OCI-LY3 (cell line): ENCODE results near the gene ZC3H10.

Source experiments
- H2AFZ ChIP-seq: fragments of 200-600, 300-600 bp; shearing (Covaris generic); 2 replicates; pipeline ENCODE4 v1.6.0; 2014; ENCODE audit warnings: antibody characterized with exemption, low read depth, low read length
- H3K27ac ChIP-seq: fragments of 200-600, 300-600 bp; sonication (generic); 2 replicates; pipeline ENCODE4 v1.5.1; 2014; ENCODE audit warnings: mild to moderate bottlenecking, low read length, moderate library complexity, mixed read lengths
- H3K27me3 ChIP-seq: fragments of 200-600, 300-600 bp; sonication (generic); 2 replicates; pipeline ENCODE4 v1.6.1; 2014; ENCODE audit warnings: low read depth, low read length, mixed read lengths
- H3K36me3 ChIP-seq: fragments of 200-600, 300-600 bp; sonication (generic); replicated peaks from 2 replicates; pipeline ENCODE3; 2014; ENCODE audit warnings: low read depth, low read length, mixed read lengths
- H3K4me1 ChIP-seq: fragments of 300-600, 200-600 bp; sonication (generic); 2 replicates; pipeline ENCODE4 v1.6.1; 2014; ENCODE audit warnings: low read length, mixed read lengths
- H3K4me2 ChIP-seq: fragments of 200-600, 300-600 bp; sonication (generic); 2 replicates; pipeline ENCODE4 v1.6.1; 2014; ENCODE audit warnings: low read length, mixed read lengths
- H3K4me3 ChIP-seq: fragments of 300-600, 200-600 bp; sonication (generic); 2 replicates; pipeline ENCODE4 v1.5.1; 2014; ENCODE audit warnings: antibody characterized with exemption, mild to moderate bottlenecking, low read length, moderate library complexity
- H3K79me2 ChIP-seq: fragments of 300-600, 200-600 bp; shearing (Covaris generic); 2 replicates; pipeline ENCODE4 v1.6.1; 2014; ENCODE audit warnings: mild to moderate bottlenecking, low read length, mixed read lengths
- H3K9ac ChIP-seq: fragments of 300-600, 200-600 bp; shearing (Covaris generic); 2 replicates; pipeline ENCODE4 v1.6.0; 2014; ENCODE audit warnings: mild to moderate bottlenecking, low read length, moderate library complexity
- H3K9me3 ChIP-seq: fragments of 200-600, 300-600 bp; shearing (Covaris generic); 2 replicates; pipeline ENCODE4 v1.6.1; 2014; ENCODE audit warnings: low read length, mixed read lengths; ENCODE audit not compliant: insufficient read depth
- H4K20me1 ChIP-seq: fragments of 200-600, 300-600 bp; sonication (generic); 2 replicates; pipeline ENCODE4 v1.6.1; 2016; ENCODE audit warnings: low read length, mixed read lengths; ENCODE audit not compliant: insufficient read depth
- CTCF ChIP-seq: fragments of 200-600, 300-600 bp; sonication (generic); IDR thresholded peaks from 2 replicates; pipeline ENCODE4 v1.5.1; 2014; ENCODE audit warnings: antibody characterized with exemption, low read length, low read depth
- EZH2phosphoT487 ChIP-seq: fragments of 200-600 bp; shearing (Covaris generic); IDR thresholded peaks from 2 replicates; pipeline ENCODE4 v1.6.1; 2018; ENCODE audit warnings: antibody characterized with exemption, mixed run types, low read depth

Gene ZC3H10

GRCh38 chr12:56126732-56127239, 8.7 kb downstream of the ZC3H10 start:
- peak overlapping the region; percentile 96 for H3K4me2 ChIP-seq
- peak overlapping the region; percentile 97 for H3K27ac ChIP-seq
- no peaks in the 10 kb centered on the region for H3K27me3 ChIP-seq
- H3K4me1 ChIP-seq = peaks cover 29% of the 10 kb centered on the region
- H3K4me3 ChIP-seq = peak overlapping the region; percentile 77
- no peak overlapping the region for H2AFZ ChIP-seq
- peaks cover 17% of the 10 kb centered on the region for H3K36me3 ChIP-seq
- no peaks in the 10 kb centered on the region for H4K20me1 ChIP-seq
- no peaks in the 10 kb centered on the region for H3K9me3 ChIP-seq
- peaks cover 11% of the 10 kb centered on the region for H3K79me2 ChIP-seq
- H3K9ac ChIP-seq = peak overlapping the region; percentile 74
- TF ChIP-seq CTCF (no peak), EZH2phosphoT487 (no peak)

GRCh38 chr12:56127485-56127887, 9.4 kb downstream of the ZC3H10 start:
- H3K79me2 ChIP-seq = peaks cover 11% of the 10 kb centered on the region
- H3K4me1 ChIP-seq = peaks cover 29% of the 10 kb centered on the region
- H3K9me3 ChIP-seq = no peaks in the 10 kb centered on the region
- H3K27me3 ChIP-seq = no peaks in the 10 kb centered on the region
- H3K9ac ChIP-seq = peak overlapping the region; percentile 74
- H3K4me2 ChIP-seq = peak overlapping the region; percentile 96
- no peak overlapping the region; the same call in 1 of the 2 replicates for H2AFZ ChIP-seq
- H4K20me1 ChIP-seq = no peaks in the 10 kb centered on the region
- H3K36me3 ChIP-seq = peaks cover 23% of the 10 kb centered on the region
- peak overlapping the region; percentile 77 for H3K4me3 ChIP-seq
- peak overlapping the region; percentile 97 for H3K27ac ChIP-seq
- TF ChIP-seq EZH2phosphoT487 (no peak), CTCF (no peak)

GRCh38 chr12:56127888-56128669, 10.0 kb downstream of the ZC3H10 start, which contains the start of gene ESYT1:
ESYT1 (plus strand) TSS chr12:56128267; CDS start chr12:56128320, 53 bp downstream.
- H3K4me2 ChIP-seq = peak within 1 kb of the TSS; percentile 96
- H3K27ac ChIP-seq = peak within 1 kb of the TSS; percentile 97
- H3K4me1 ChIP-seq = peaks cover 29% of the 10 kb centered on the region
- TF ChIP-seq CTCF (no peak), EZH2phosphoT487 (no peak)
- peak within 1 kb of the TSS; percentile 94 for H3K9ac ChIP-seq
- H2AFZ ChIP-seq = peak within 1 kb of the TSS; percentile 49; the same call in 1 of the 2 replicates
- H3K9me3 ChIP-seq = no peaks in the 10 kb centered on the region
- H4K20me1 ChIP-seq = no peaks in the 10 kb centered on the region
- H3K4me3 ChIP-seq = peak within 1 kb of the TSS; percentile 97
- peaks cover 24% of the 10 kb centered on the region for H3K36me3 ChIP-seq
- no peaks in the 10 kb centered on the region for H3K27me3 ChIP-seq
- H3K79me2 ChIP-seq = peaks cover 11% of the 10 kb centered on the region

- peaks cover 11% of the 10 kb centered on the region for H3K79me2 ChIP-seq
- no peaks in the 10 kb centered on the region for H4K20me1 ChIP-seq
- H3K36me3 ChIP-seq = peaks cover 30% of the 10 kb centered on the region
- H3K9ac ChIP-seq = peak overlapping the region; percentile 94
- peak overlapping the region; percentile 86 for H3K4me2 ChIP-seq
- no peaks in the 10 kb centered on the region for H3K9me3 ChIP-seq
- 0 out of 2 replicates have a peak overlapping the region, but pooled peaks have one; percentile 49 for H2AFZ ChIP-seq
- H3K27ac ChIP-seq = peak overlapping the region; percentile 55; the same call in 1 of the 2 replicates
- no peaks in the 10 kb centered on the region for H3K27me3 ChIP-seq
- H3K4me3 ChIP-seq = peak overlapping the region; percentile 97
- TF ChIP-seq CTCF (no peak), EZH2phosphoT487 (no peak)
- H3K4me1 ChIP-seq = peaks cover 29% of the 10 kb centered on the region
Observed at GRCh38 chr12:56128670-56129205, 10.7 kb downstream of the ZC3H10 start.
